Bronchial epithelial cell (primary cell): ENCODE data around the gene GIMAP2. TPM values are rescaled to one million over a fixed set of nuclear protein-coding genes. Genes with fewer than 3 reads are reported as not detected.
"Not testable (repeated sequence)": the region's sequence is repeated elsewhere in the genome, so short reads cannot be mapped to it uniquely, and the experiment has no call there.

Experiments
- DNase-seq: peaks from one replicate; pipeline ENCODE4 v3.0.0-alpha.2; 2010; ENCODE audit warnings: low read depth
- FAIRE-seq: peaks from 2 replicates; lab custom pipeline; 2011; peaks lifted over from hg19 to GRCh38; lab: Jason Lieb, UNC
- H3K27me3 ChIP-seq: 2 replicates; pipeline ENCODE4 v1.5.1; 2011; ENCODE audit warnings: low read length; ENCODE audit not compliant: control insufficient read depth, insufficient read depth
- H3K36me3 ChIP-seq: 2 replicates; pipeline ENCODE4 v1.5.1; 2011; ENCODE audit warnings: low read length; ENCODE audit not compliant: control insufficient read depth, insufficient read depth
- H3K4me3 ChIP-seq: 2 replicates; pipeline ENCODE4 v1.5.1; 2011; ENCODE audit warnings: mild to moderate bottlenecking, low read depth, low read length, control low read depth
- CTCF ChIP-seq: IDR thresholded peaks from 2 replicates; pipeline ENCODE4 v1.5.1; 2011; ENCODE audit warnings: mild to moderate bottlenecking, moderate library complexity, low read length, control low read depth, inconsistent platforms; ENCODE audit not compliant: insufficient read depth, severe bottlenecking
- total RNA-seq: library from RNA; depleted of rRNA; stranded (reverse); fragments of >200 nt; gene quantifications from 2 replicates; pipeline ENCODE4 v1.2.1, GENCODE V29; 2014

Gene GIMAP2
- total RNA-seq, 1 donor from 2014 or later, result 0.26 TPM

- no peaks in the 10 kb centered on the region for H3K27me3 ChIP-seq
- H3K4me3 ChIP-seq, result no peak overlapping the region
- FAIRE-seq (peak; percentile 18), DNase-seq (no peak)
- no peak for TF ChIP-seq CTCF
- H3K36me3 ChIP-seq, result no peaks in the 10 kb centered on the region
Observed at GRCh38 chr7:150649080-150649385, 36.5 kb upstream of the GIMAP2 start.

- Histone ChIP-seq H3K4me3 (no peak overlapping the region), H3K27me3 (no peaks in the 10 kb centered on the region), H3K36me3 (no peaks in the 10 kb centered on the region)
- no peak for DNase-seq
- no peak for FAIRE-seq
- TF ChIP-seq CTCF, result no peak
Observed at GRCh38 chr7:150654692-150655091, 30.8 kb upstream of the GIMAP2 start.

- TF ChIP-seq CTCF, result no peak
- FAIRE-seq, result no peak
Observed at GRCh38 chr7:150656047-150656446, 29.5 kb upstream of the GIMAP2 start.

GRCh38 chr7:150657526-150657925, 28.0 kb upstream of the GIMAP2 start:
- H3K27me3 ChIP-seq, result no peaks in the 10 kb centered on the region
- no peak overlapping the region for H3K4me3 ChIP-seq
- FAIRE-seq (no peak), DNase-seq (no peak)
- TF ChIP-seq CTCF, result no peak
- no peaks in the 10 kb centered on the region for H3K36me3 ChIP-seq

More at GRCh38 chr7:150656047-150656446, 29.5 kb upstream of the GIMAP2 start:
- DNase-seq, result no peak
- H3K4me3 ChIP-seq, result no peak overlapping the region
- H3K36me3 ChIP-seq, result no peaks in the 10 kb centered on the region
- H3K27me3 ChIP-seq, result no peaks in the 10 kb centered on the region

GRCh38 chr7:150660939-150661613, 24.4 kb upstream of the GIMAP2 start:
- no peak for DNase-seq
- FAIRE-seq, result no peak
- Histone ChIP-seq H3K36me3 (no peaks in the 10 kb centered on the region), H3K4me3 (no peak overlapping the region), H3K27me3 (no peaks in the 10 kb centered on the region)
- TF ChIP-seq CTCF, result no peak

GRCh38 chr7:150662821-150663220, 22.7 kb upstream of the GIMAP2 start:
- not testable (repeated sequence) for H3K4me3 ChIP-seq, DNase-seq, FAIRE-seq, H3K27me3 ChIP-seq, H3K36me3 ChIP-seq
